LNCaP clone FGC (cell line): ENCODE results near the gene RUNX3.

Source experiments
- DNase-seq: peaks from one replicate; pipeline ENCODE4 v3.0.0-alpha.2; 2011; ENCODE audit warnings: low read depth
- H3K4me3 ChIP-seq: 2 replicates; pipeline ENCODE4 v1.5.1; 2011; ENCODE audit warnings: mild to moderate bottlenecking, low read depth, low read length, control low read depth
- TF ChIP-seq, protein P1 (sequence below): IDR thresholded peaks from 2 replicates; pipeline ENCODE4 v1.5.1; 2012; ENCODE audit warnings: mild to moderate bottlenecking; ENCODE audit not compliant: control insufficient read depth, insufficient read depth; ENCODE audit errors: extremely low read depth

RUNX3 gene

DNA sequence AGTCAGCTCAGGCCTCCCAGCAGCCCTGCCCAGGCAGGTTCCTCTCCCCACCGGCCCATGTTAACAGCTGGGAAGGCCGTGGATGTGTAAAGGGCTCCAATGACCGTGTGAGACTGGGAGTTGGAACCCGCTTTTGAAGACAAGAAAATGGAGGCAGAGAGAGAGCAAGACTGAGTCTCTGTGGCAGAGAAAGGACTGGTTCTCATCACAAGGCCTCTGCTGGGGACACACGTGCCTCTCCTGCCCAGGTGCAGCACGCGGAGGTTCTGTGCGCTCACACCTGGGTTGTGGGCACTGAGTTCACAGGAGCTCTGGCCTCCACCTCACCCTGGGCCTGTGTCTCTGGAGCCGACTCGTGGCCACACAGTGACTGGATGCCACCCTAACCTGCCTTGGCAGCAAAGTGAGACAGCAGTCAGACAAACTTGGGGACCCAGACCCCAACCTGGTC, 27.0 kb downstream of the RUNX3 start:
- no peak for DNase-seq
- TF ChIP-seq, protein P1, sequence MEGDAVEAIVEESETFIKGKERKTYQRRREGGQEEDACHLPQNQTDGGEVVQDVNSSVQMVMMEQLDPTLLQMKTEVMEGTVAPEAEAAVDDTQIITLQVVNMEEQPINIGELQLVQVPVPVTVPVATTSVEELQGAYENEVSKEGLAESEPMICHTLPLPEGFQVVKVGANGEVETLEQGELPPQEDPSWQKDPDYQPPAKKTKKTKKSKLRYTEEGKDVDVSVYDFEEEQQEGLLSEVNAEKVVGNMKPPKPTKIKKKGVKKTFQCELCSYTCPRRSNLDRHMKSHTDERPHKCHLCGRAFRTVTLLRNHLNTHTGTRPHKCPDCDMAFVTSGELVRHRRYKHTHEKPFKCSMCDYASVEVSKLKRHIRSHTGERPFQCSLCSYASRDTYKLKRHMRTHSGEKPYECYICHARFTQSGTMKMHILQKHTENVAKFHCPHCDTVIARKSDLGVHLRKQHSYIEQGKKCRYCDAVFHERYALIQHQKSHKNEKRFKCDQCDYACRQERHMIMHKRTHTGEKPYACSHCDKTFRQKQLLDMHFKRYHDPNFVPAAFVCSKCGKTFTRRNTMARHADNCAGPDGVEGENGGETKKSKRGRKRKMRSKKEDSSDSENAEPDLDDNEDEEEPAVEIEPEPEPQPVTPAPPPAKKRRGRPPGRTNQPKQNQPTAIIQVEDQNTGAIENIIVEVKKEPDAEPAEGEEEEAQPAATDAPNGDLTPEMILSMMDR = no peak
- no peak overlapping the region for H3K4me3 ChIP-seq

DNA sequence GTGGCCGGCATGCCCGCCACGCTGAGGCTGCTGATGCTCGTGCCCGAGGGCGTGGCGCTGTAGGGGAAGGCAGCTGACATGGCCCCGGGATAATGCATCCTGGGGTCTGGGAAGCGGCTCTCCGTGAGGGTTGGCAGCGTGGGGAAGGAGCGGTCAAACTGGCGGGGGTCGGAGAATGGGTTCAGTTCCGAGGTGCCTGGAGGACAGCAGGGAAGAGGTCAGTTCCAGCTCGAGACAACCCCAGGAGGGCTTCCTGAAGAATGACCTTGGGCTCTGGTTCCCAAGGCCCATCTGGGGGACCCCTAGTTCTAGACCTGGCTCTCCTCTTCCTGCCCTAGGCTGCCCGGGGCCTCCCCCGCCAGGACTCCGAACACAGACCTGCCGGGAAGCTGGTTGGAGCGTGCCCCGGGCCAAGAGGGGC, 27.6 kb downstream of the RUNX3 start:
- no peak for DNase-seq
- no peak overlapping the region for H3K4me3 ChIP-seq
- TF ChIP-seq, protein P1 = no peak

DNA sequence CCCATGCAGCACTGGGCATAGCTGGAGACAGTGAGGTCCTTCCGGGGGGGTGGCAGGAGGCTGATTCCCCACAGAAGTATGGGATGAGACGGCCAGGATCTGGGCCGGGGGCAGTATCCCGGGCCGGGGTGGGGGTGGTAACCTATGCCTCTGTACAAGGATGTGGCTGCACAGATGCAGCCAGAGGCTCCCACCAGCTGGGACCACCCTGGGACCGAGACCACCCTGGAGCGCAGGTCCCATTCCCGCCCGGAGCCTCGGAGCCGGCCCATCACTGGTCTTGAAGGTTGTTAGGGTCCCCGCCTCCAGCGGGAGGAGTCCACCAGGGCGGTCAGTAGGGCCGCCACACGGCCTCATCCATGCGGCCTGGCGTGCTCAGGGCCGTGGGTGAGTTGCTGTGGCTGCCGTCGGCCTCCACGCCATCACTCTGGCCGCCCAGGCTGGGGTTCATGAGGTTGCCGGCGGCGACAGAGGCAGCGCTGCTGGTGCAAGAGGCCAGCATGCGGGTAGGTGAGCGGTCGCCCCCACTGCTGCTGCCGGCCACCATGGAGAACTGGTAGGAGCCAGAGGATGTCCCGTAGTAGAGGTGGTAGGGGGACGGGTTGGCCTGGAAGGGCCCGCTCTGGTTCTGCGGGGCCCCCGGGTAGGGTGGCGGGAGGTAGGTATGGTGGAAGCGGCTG, 28.1 kb downstream of the RUNX3 start:
- TF ChIP-seq, protein P1 = no peak
- H3K4me3 ChIP-seq = no peak overlapping the region
- DNase-seq = no peak

DNA sequence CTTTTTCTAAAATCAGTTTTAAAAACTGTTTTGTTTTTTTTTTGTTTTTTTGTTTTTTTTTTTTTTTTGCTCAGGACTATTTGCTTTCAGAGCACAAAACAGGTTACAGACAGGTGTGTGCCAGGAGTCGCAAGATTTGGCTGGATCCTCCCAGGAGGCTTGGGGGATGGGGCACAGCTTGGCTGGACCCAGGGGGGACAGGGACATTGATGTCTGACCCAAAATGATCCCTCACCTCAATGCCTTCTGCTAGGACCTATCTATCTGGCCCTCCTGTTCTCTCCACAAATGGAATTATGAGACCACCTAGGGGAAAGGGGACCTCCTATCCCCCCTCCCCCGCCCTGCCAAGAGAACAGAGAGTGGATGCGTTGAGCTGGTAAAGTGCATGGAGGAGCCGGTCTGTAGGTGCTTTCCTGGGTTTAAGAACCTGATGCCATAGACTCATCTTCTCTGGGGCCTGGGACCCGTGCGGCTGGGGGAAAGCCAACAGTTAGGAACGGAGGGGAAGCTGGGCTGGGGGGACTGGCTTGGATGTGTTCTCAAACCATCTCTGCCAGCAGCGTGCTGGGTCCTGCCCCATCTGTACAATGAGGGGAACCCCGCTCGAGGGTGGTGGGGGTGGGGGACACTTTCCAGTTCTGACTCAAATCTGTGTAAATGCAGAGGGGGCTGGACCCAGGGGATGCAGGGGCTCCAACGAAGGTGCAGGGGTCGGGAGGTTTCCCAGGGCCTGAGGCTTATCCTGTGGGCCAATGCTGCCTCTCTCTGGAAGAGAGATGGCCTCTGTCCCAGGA, 28.9 kb downstream of the RUNX3 start:
- DNase-seq = no peak

DNA sequence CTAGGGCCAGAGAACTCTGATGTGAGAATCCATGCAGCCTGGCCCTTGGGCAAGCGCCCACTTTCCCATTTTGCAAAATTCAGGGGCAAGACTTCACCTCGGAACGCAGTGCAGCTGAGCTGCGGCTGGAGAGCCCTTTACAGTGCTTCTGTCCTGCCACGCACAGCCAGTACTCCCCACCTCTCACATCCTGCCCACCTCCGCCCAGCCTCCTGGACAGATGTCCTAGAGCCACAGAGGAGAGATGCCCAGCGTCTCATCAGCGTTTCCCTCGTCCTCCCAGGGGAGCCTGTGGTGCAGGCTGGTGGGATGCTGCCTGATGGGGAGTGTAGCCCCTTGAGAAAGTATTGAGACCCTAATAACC, 29.6 kb downstream of the RUNX3 start:
- TF ChIP-seq, protein P1 = no peak
- no peak overlapping the region for H3K4me3 ChIP-seq
- DNase-seq = no peak

More for the DNA sequence above, 28.9 kb downstream of the RUNX3 start:
- H3K4me3 ChIP-seq = no peak overlapping the region
- TF ChIP-seq, protein P1 = no peak

DNA sequence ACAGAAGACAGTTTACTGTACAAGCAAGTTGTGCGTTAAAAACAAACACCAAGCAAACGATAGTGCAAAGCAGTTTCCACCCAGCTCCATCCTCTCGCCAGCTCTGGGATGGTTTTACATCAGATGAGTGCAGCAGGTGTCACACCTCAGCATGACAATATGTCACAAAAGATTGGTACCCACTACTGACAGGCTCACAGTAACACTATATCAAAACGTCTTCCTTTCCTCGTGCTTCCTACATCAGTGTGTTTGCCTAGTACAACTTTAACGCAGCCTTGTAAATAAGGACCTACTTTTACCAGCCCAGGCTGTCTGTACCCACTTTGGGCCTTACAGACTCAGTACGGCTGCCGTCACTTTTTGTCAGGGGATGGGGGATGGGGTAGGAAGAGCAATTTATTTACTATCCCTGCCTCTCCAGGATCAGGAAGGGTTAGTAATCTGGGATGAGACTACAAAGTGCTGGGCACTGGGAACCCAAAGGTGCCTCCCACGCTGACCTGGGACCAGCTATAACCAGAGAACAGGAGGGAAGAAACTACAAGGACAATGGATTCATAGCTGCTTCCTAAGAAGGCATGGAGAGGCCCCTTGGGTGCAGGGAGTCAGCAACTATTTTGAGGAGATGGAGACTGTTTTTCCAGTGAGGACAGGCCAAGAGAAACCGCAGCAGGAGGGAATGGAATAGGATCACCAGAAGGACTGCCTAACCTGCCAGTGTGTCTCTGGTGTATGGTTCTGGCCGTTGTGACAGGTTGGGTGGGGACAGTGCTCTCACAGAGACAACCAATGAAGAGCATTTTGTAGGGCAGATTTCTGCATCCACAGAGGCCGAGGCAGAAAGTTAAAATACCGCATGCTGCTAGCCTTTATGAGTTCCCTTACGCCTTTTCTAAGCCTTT, 30.2 kb downstream of the RUNX3 start:
- H3K4me3 ChIP-seq = no peak overlapping the region
- TF ChIP-seq, protein P1 = no peak
- DNase-seq = no peak
